HG02943 (cell line): Measurements from ENCODE around the gene DNER.
"Not testable (repeated sequence)": the region's sequence is repeated elsewhere in the genome, so short reads cannot be mapped to it uniquely, and the experiment has no call there.

ENCODE experiments used
- ATAC-seq: cut with Tn5 transposase; IDR thresholded peaks from one replicate; pipeline ENCODE4 v1.9.1; 2021; ENCODE audit warnings: mild to moderate bottlenecking, low read depth, moderate library complexity; ENCODE audit not compliant: unreplicated experiment

The DNER gene

GRCh38 chr2:229634601-229635370 is 79.6 kb downstream of the DNER start:
- ATAC-seq: no peak

- ATAC-seq: no peak
Observed at GRCh38 chr2:229633556-229633955, 80.8 kb downstream of the DNER start.

GRCh38 chr2:229629039-229629438 is 85.3 kb downstream of the DNER start:
- ATAC-seq: no peak

GRCh38 chr2:229627728-229628127 is 86.6 kb downstream of the DNER start:
- ATAC-seq: no peak

- no peak for ATAC-seq
Observed at GRCh38 chr2:229622495-229623355, 91.6 kb downstream of the DNER start.

- no peak for ATAC-seq
Observed at GRCh38 chr2:229620759-229621158, 93.6 kb downstream of the DNER start.

- ATAC-seq: no peak
Observed at GRCh38 chr2:229620289-229620688, 94.1 kb downstream of the DNER start.

- ATAC-seq: no peak
Observed at GRCh38 chr2:229616433-229616832, 97.9 kb downstream of the DNER start.

- ATAC-seq: not testable (repeated sequence)
Observed at GRCh38 chr2:229614021-229614420, 100.3 kb downstream of the DNER start.

- no peak for ATAC-seq
Observed at GRCh38 chr2:229612384-229612971, 101.9 kb downstream of the DNER start.

GRCh38 chr2:229611360-229611759 is 103.0 kb downstream of the DNER start:
- no peak for ATAC-seq

- ATAC-seq: no peak
Observed at GRCh38 chr2:229610872-229611271, 103.5 kb downstream of the DNER start.

GRCh38 chr2:229610333-229610732 is 104.0 kb downstream of the DNER start:
- ATAC-seq: no peak

- no peak for ATAC-seq
Observed at GRCh38 chr2:229601936-229602335, 112.4 kb downstream of the DNER start.

- no peak for ATAC-seq
Observed at GRCh38 chr2:229601396-229601795, 113.0 kb downstream of the DNER start.

- ATAC-seq: no peak
Observed at GRCh38 chr2:229598227-229598626, 116.1 kb downstream of the DNER start.

GRCh38 chr2:229596796-229597195 is 117.6 kb downstream of the DNER start:
- ATAC-seq: no peak

GRCh38 chr2:229591611-229592010 is 122.7 kb downstream of the DNER start:
- no peak for ATAC-seq

- ATAC-seq: no peak
Observed at GRCh38 chr2:229586746-229587705, 127.3 kb downstream of the DNER start.

GRCh38 chr2:229586012-229586411 is 128.3 kb downstream of the DNER start:
- no peak for ATAC-seq
